ENCODE measurements around the gene AIFM2.
"Not testable (repeated sequence)": the region's sequence is repeated elsewhere in the genome, so short reads cannot be mapped to it uniquely, and the experiment has no call there.

The AIFM2 gene

DNA sequence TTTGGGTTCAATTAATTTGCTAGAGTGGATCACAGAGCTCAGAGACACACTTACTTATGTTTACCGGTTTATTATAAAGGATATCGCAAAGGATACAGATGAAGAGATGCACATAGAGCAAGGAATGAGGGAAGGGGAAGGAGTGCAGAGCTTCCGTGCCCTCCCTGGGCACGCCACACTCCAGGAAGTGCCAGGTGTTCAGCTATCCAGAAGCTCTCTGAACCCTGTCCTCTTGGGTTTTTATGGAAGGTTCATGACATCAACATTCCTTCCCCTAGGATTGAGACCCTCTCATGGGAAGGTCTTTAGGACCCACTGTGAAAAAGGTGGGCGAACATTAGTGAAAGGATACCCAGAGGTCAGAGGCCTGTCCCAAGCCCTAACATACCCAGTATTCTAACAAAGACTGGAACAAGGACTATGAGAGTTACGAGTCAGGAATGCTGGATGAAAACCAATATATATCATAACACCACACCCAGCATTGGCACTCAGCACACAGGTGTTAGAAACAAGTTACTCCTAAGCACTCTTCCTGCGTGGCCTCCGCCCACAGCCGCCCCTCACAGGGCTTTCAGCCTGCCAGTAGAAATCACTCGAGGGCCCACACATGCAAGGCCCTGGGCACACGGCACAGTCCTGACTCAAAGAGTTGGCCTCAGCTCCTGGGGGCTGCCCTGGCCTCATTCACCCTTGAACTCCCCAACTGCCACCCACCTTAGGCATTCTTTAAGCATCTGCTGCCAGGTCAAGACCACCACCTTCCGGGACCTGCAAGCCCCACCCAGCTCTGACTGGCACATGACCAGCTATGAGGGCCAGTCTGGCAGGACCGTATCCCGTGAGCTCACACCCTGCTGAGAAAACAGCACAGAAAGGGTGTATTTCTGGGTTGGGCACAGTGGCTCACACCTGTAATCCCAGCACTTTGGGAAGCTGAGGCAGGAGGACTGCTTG is 5.6 kb upstream of the AIFM2 start:
- no peak for ATAC-seq
- H3K4me3 Mint-ChIP-seq, result no peak overlapping the region
- no peaks in the 10 kb centered on the region for H3K9me3 Mint-ChIP-seq
- no peaks in the 10 kb centered on the region for H3K27me3 Mint-ChIP-seq
- H3K4me1 Mint-ChIP-seq, result peaks cover 11% of the 10 kb centered on the region
- peaks cover 33% of the 10 kb centered on the region for H3K36me3 Mint-ChIP-seq
- H3K27ac Mint-ChIP-seq, result no peak overlapping the region

DNA sequence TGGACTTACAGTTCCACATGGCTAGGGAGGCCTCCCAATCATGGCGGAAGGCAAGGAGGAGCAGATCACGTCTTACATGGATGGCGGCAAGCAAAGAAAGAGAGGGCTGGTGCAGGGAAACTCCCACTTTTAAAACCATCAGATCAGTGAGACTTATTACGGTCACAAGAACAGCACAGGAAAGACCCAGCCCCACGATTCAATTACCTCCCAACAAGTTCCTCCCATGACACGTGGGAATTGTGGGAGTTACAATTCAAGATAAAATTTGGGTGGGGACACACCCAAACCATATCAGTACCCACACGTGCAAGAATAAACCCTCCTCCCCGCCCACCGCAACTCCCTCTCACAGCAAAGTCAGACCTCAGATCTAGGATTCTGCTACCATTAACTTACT is 4.5 kb upstream of the AIFM2 start:
- H3K27me3 Mint-ChIP-seq, result no peaks in the 10 kb centered on the region
- H3K36me3 Mint-ChIP-seq, result peaks cover 39% of the 10 kb centered on the region
- H3K27ac Mint-ChIP-seq, result no peak overlapping the region
- H3K4me3 Mint-ChIP-seq, result no peak overlapping the region
- no peaks in the 10 kb centered on the region for H3K9me3 Mint-ChIP-seq
- ATAC-seq, result no peak
- H3K4me1 Mint-ChIP-seq, result peaks cover 15% of the 10 kb centered on the region

- Mint-ChIP-seq H3K4me1 (peaks cover 24% of the 10 kb centered on the region), H3K27ac (no peak overlapping the region), H3K9me3 (no peaks in the 10 kb centered on the region), H3K27me3 (no peaks in the 10 kb centered on the region), H3K4me3 (no peak overlapping the region), H3K36me3 (peaks cover 39% of the 10 kb centered on the region)
- no peak for ATAC-seq
Measured at GRCh38 chr10:70135684-70136083, 3.1 kb upstream of the AIFM2 start.

GRCh38 chr10:70135046-70135445 is 2.4 kb upstream of the AIFM2 start:
- H3K36me3 Mint-ChIP-seq, result peaks cover 39% of the 10 kb centered on the region
- no peak for ATAC-seq
- H3K4me3 Mint-ChIP-seq, result no peak overlapping the region
- no peaks in the 10 kb centered on the region for H3K9me3 Mint-ChIP-seq
- H3K27me3 Mint-ChIP-seq, result no peaks in the 10 kb centered on the region
- no peak overlapping the region for H3K27ac Mint-ChIP-seq
- H3K4me1 Mint-ChIP-seq, result peaks cover 24% of the 10 kb centered on the region

DNA sequence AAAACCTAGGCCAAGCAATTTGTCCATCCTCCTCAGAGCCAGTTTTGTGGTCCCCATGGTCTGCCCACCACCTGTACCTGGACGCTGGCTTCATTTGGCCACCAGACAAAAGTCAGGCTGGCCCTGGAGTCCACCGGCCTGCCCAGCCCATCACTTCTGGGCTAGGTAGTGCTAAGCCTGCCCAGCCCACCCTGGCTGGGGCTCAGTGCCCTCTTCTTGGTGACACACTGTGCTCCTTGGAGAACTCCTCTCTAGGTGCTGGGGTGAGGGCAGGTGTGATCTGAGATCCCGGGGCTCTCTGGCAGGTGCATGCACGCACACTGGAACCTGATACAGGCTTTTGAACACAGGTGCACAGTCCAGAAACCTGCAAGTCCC is 1.1 kb downstream of the AIFM2 start:
- Mint-ChIP-seq H3K27ac (no peak overlapping the region), H3K4me3 (peak overlapping the region; percentile 95), H3K4me1 (peaks cover 26% of the 10 kb centered on the region), H3K9me3 (no peaks in the 10 kb centered on the region), H3K36me3 (peaks cover 17% of the 10 kb centered on the region), H3K27me3 (no peaks in the 10 kb centered on the region)
- ATAC-seq, result no peak

GRCh38 chr10:70130878-70131559 is 1.6 kb downstream of the AIFM2 start:
- ATAC-seq, result no peak
- H3K27ac Mint-ChIP-seq, result no peak overlapping the region
- H3K27me3 Mint-ChIP-seq, result no peaks in the 10 kb centered on the region
- H3K36me3 Mint-ChIP-seq, result peaks cover 15% of the 10 kb centered on the region
- no peak overlapping the region for H3K4me3 Mint-ChIP-seq
- peaks cover 31% of the 10 kb centered on the region for H3K4me1 Mint-ChIP-seq
- H3K9me3 Mint-ChIP-seq, result no peaks in the 10 kb centered on the region

GRCh38 chr10:70126700-70127395 is 5.8 kb downstream of the AIFM2 start:
- peaks cover 10% of the 10 kb centered on the region for H3K36me3 Mint-ChIP-seq
- peak overlapping the region; percentile 35 for H3K27ac Mint-ChIP-seq
- no peak overlapping the region for H3K4me3 Mint-ChIP-seq
- no peak for ATAC-seq
- H3K27me3 Mint-ChIP-seq, result no peaks in the 10 kb centered on the region
- peaks cover 15% of the 10 kb centered on the region for H3K4me1 Mint-ChIP-seq
- H3K9me3 Mint-ChIP-seq, result no peaks in the 10 kb centered on the region

DNA sequence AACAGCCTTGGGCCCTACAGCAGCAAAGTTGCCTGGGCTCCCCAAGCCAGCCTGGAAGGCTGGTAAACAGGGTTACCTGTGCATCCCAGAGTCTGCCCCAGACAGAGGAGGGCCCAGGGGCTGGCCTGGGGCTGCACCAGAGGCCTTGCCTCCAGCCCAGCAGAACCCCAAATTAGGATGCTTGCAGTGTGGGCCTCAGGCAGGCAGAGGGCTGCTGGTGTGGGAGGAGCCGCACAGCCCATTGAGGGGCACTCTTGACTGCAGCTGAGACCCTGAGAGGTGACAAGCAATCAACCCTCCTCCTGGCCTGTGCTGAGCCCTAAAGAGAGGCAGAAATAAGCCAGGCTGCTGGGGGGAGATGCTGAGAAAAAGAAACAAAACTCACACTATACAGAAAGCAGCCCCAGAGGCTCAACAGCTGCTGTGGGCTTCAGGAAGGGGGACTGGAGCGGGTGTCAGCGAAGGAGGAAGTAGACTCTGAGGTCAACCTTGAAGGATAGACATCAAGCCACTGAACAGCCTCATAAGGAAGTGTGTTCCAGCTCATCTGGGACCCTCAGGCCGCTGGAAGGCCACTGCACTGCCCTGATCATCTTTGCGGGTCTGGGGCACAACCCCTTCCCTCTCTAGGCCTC is 6.6 kb downstream of the AIFM2 start:
- Mint-ChIP-seq H3K27ac (peak overlapping the region; percentile 35), H3K9me3 (no peaks in the 10 kb centered on the region)

DNA sequence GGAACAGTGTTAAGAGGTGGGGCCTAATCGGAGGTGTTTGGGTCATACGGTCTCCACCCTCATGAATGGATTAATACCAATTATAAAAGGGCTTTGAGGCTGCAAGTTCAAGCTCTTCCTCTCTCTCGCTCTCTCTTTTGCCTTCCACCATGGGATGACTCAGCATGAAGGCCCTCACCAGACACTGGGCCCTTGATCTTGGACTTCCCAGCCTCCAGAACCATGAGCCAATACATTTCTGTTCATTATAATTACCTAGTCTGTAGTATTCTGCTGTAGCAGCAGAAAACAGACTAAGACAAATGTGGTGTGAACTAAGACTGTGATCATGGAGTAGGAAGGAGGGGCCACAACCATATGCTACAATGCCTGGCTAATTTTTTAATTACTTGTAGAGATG is 7.7 kb downstream of the AIFM2 start:
- Mint-ChIP-seq H3K4me1 (peaks cover 9% of the 10 kb centered on the region), H3K9me3 (no peaks in the 10 kb centered on the region), H3K36me3 (peaks cover 15% of the 10 kb centered on the region), H3K27ac (no peak overlapping the region), H3K4me3 (no peak overlapping the region), H3K27me3 (no peaks in the 10 kb centered on the region)
- no peak for ATAC-seq

More for the DNA sequence above, 6.6 kb downstream of the AIFM2 start:
- peaks cover 10% of the 10 kb centered on the region for H3K36me3 Mint-ChIP-seq
- H3K27me3 Mint-ChIP-seq, result no peaks in the 10 kb centered on the region
- H3K4me1 Mint-ChIP-seq, result peaks cover 9% of the 10 kb centered on the region
- H3K4me3 Mint-ChIP-seq, result no peak overlapping the region
- peak; percentile 27 for ATAC-seq

DNA sequence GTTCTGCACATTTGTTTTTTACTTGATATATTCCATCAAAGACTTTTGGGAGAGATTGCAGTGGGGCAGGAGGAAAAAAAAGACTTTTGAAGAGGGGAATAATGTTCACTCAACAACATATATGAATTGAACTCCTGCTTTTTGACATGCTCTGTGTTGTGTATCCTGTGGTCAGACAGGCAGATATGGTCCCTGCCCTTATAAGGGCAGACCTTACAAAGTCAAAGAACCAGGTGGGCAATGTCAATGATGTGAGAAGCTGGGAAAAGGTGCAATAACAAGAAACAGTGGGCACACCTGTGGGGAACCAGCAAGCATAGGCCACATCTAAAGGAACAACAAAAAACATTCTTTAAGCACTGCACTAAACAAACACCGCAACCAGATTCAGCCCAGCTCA is 8.2 kb downstream of the AIFM2 start:
- H3K4me3 Mint-ChIP-seq, result no peak overlapping the region
- H3K36me3 Mint-ChIP-seq, result peaks cover 15% of the 10 kb centered on the region
- no peaks in the 10 kb centered on the region for H3K9me3 Mint-ChIP-seq
- ATAC-seq, result no peak
- H3K27ac Mint-ChIP-seq, result no peak overlapping the region
- no peaks in the 10 kb centered on the region for H3K27me3 Mint-ChIP-seq
- peaks cover 9% of the 10 kb centered on the region for H3K4me1 Mint-ChIP-seq

GRCh38 chr10:70123817-70124216 is 8.8 kb downstream of the AIFM2 start:
- no peak overlapping the region for H3K27ac Mint-ChIP-seq
- H3K27me3 Mint-ChIP-seq, result no peaks in the 10 kb centered on the region
- no peak overlapping the region for H3K4me3 Mint-ChIP-seq
- H3K36me3 Mint-ChIP-seq, result peaks cover 15% of the 10 kb centered on the region
- peaks cover 9% of the 10 kb centered on the region for H3K4me1 Mint-ChIP-seq
- H3K9me3 Mint-ChIP-seq, result no peaks in the 10 kb centered on the region
- no peak for ATAC-seq

GRCh38 chr10:70123166-70123565 is 9.5 kb downstream of the AIFM2 start:
- not testable (repeated sequence) for ATAC-seq, H3K27me3 Mint-ChIP-seq, H3K27ac Mint-ChIP-seq, H3K9me3 Mint-ChIP-seq, H3K4me3 Mint-ChIP-seq, H3K4me1 Mint-ChIP-seq
- H3K36me3 Mint-ChIP-seq, result peaks cover 15% of the 10 kb centered on the region

DNA sequence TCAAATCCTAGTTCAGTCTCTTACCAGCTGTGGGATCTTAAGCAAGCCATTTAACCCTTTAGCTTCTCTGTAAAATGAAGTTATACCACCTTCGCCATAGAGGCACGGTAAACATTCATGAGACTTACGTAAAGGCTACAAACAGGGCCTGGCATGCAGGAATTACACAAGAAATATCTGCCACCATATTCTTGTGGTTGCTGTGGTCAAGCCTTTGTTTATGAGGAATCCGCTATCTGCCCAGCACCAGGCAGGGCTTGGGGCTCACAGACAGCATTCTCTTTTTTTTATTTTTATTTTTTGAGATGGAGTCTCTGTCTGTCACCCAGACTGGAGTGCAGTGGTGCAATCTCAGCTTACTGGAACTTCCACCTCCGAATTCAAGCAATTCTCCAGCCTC is 9.9 kb downstream of the AIFM2 start:
- Mint-ChIP-seq H3K27me3 (no peaks in the 10 kb centered on the region), H3K27ac (no peak overlapping the region), H3K4me3 (no peak overlapping the region), H3K36me3 (peaks cover 15% of the 10 kb centered on the region), H3K4me1 (peaks cover 9% of the 10 kb centered on the region), H3K9me3 (no peaks in the 10 kb centered on the region)
- ATAC-seq, result no peak

GRCh38 chr10:70121281-70121949 is 11.2 kb downstream of the AIFM2 start:
- H3K36me3 Mint-ChIP-seq, result peaks cover 21% of the 10 kb centered on the region
- no peak overlapping the region for H3K4me3 Mint-ChIP-seq
- peaks cover 8% of the 10 kb centered on the region for H3K4me1 Mint-ChIP-seq
- no peaks in the 10 kb centered on the region for H3K27me3 Mint-ChIP-seq
- ATAC-seq, result no peak
- H3K9me3 Mint-ChIP-seq, result no peaks in the 10 kb centered on the region
- no peak overlapping the region for H3K27ac Mint-ChIP-seq
